Fibroblast of pulmonary artery (primary cell): Measurements from ENCODE around the gene CNOT2.

Source experiments
- DNase-seq: peaks from one replicate; pipeline ENCODE4 v3.0.0-alpha.2; 2010; ENCODE audit warnings: low read depth
- H3K4me3 ChIP-seq: replicated peaks from 2 replicates; pipeline ENCODE4 v1.5.1; 2011; ENCODE audit warnings: low read depth, mild to moderate bottlenecking, control low read depth, low read length, moderate library complexity
- CTCF ChIP-seq: IDR thresholded peaks from 2 replicates; pipeline ENCODE4 v1.5.1; 2011; ENCODE audit warnings: mild to moderate bottlenecking, control low read depth, low read length, inconsistent platforms; ENCODE audit errors: missing control alignments

CNOT2 gene

GRCh38 chr12:70249903-70250302, 6.7 kb downstream of the CNOT2 start:
- no peak for TF ChIP-seq CTCF
- no peak for DNase-seq
- H3K4me3 ChIP-seq = no peak overlapping the region

GRCh38 chr12:70251226-70251625, 8.0 kb downstream of the CNOT2 start:
- no peak for TF ChIP-seq CTCF
- DNase-seq = no peak
- no peak overlapping the region for H3K4me3 ChIP-seq

- H3K4me3 ChIP-seq = no peak overlapping the region
- TF ChIP-seq CTCF = no peak
- DNase-seq = no peak
These were observed 8.4 kb downstream of the CNOT2 start for GRCh38 chr12:70251661-70252060.

- H3K4me3 ChIP-seq = no peak overlapping the region
- TF ChIP-seq CTCF = no peak
- DNase-seq = no peak
These were observed 9.6 kb downstream of the CNOT2 start for GRCh38 chr12:70252832-70253231.

- DNase-seq = no peak
- TF ChIP-seq CTCF = no peak
These were observed 11.0 kb downstream of the CNOT2 start for GRCh38 chr12:70254225-70254624.

GRCh38 chr12:70254846-70255245, 11.6 kb downstream of the CNOT2 start:
- TF ChIP-seq CTCF = no peak
- no peak for DNase-seq
- no peak overlapping the region for H3K4me3 ChIP-seq

More at GRCh38 chr12:70254225-70254624, 11.0 kb downstream of the CNOT2 start:
- no peak overlapping the region for H3K4me3 ChIP-seq

- no peak overlapping the region for H3K4me3 ChIP-seq
- TF ChIP-seq CTCF = no peak
- DNase-seq = peak; percentile 65
These were observed 12.1 kb downstream of the CNOT2 start for GRCh38 chr12:70255311-70255710.
